ENCODE data around the gene AGPAT2.
A peak's percentile ranks its signal among the peaks of the same experiment; 100 is the strongest.

The AGPAT2 gene

DNA sequence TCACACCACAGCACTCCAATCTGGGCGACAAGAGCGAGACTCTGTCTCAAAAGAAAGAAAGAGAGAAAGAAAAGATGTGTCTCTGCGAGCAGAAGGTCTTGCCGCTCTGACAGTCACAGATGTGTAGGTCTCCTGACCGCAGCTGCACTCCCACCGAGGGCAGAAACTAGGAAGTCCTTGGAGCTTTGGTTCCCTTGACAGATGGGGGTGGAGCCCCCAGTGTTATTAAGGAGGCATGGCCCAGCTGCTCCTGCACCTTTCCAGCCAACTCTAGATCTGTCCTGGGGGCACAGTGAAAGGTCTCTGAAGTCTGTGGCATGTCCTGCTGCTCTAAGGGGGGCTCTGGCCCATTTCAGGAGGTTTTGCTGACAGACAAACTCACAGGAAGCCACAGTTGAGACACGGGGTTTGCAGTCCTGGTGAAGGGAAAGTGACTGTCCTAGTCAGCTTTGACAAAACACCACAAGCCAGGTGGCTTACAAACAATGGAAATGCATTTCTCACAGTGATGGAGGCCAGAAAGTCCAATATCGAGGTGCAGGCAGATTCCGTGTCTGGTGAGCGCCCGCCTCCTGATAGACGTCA is 16.1 kb upstream of the AGPAT2 start:
- DNase-seq (ENCODE audit: low read depth in 1 of 2, low spot score in 1 of 2): no peak

DNA sequence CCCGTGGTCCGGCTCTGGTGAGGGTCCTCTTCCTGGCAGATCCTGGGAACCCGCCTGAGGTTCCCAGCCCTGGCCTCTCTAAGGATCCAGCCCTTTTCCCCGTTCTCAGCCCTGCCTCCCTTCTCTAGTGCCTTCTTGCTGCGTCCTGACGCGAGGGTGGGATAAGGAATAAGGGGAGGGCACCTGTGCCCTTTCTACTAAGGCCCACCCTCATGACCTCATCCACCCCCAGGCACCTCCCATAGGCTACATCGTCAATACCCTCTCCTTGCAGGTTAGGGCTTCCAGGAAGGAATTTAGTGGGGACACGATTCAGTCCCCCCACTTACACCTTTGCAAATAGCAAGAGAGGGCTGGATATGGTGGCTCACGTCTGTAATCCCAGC is 14.4 kb upstream of the AGPAT2 start:
- DNase-seq (ENCODE audit: low read depth in 1 of 2, low spot score in 1 of 2): no peak

DNA sequence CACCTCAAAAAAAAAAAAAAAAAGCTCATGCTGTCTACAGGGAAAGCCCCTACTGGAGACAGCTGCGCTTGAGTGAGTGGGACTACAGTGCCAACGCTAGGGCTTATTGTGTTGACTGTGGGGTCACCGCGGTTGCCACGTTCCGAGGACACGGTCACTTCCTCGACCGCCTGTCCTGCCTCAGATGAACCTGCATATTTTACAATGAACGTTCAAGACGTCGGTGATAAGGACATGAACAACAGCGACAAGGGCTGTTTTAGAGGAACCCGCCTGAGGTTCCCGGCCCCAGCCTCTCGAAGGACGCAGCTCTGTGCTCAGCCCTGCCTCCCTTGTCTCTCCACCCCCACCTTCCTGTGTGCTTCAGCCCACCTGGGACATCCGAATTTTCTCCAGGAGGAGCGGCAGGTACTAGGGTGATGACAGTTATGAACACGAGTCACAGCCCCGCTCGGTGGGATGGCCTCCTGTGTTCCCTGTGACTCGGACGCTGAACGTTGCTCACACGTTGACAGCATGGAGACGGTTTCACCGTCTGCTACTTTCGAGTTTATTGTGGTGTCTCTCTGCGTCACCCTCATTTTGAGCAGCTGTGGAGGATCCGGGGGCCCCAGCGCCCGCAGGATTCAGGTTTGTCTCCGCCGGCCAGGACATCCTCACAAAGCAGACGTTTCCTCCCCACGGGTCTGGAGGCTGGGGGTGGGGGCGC is 13.9 kb upstream of the AGPAT2 start:
- peak in 1 of 2 donors; percentile 35 for DNase-seq (ENCODE audit: low read depth in 1 of 2, low spot score in 1 of 2)

DNA sequence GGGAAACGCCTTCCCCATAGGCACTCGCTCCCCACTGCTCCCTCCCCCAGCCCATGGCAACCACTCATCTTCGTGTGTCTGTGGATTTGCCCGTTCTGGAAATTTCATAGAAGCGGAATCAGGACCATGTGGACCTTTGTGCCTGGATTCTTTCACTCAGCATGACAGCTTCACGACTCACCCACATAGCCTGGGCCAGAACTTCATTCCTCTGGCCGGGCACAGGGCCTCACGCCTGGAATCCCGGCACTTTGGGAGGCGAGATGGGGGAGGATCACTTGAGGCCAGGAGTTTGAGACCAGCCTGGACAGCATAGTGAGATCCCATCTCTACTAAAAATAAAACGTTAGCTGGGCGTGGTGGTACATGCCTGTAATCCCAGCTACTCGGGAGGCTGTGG is 13.0 kb upstream of the AGPAT2 start:
- no peak for DNase-seq (ENCODE audit: low read depth in 1 of 2, low spot score in 1 of 2)

DNA sequence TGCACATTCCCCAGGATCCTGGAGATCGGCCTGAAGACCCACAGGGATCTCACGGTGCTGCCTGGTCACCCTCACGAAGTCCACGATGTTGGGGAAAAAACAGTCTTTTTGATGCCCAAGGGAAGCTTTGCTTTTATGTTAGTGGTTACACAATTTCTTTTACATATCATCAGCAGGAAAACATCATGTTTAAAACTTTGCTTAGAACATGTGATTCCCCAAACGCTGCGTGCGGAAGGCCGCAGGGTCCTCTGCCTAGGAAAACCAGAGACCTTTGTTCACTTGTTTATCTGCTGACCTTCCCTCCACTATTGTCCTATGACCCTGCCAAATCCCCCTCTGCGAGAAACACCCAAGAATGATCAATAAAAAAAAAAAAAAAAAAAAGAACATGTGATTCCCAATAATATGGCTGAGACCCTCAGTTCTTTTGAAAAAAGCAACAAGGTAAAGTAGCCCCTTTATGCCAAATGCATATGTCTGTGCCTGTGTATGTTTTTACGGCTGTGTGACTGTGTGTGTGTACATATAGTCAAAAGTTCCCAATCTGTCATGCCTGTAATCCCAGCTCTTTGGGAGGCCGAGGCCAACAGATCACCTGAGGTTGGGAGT is 11.5 kb upstream of the AGPAT2 start:
- DNase-seq (ENCODE audit: low read depth in 1 of 2, low spot score in 1 of 2): no peak

DNA sequence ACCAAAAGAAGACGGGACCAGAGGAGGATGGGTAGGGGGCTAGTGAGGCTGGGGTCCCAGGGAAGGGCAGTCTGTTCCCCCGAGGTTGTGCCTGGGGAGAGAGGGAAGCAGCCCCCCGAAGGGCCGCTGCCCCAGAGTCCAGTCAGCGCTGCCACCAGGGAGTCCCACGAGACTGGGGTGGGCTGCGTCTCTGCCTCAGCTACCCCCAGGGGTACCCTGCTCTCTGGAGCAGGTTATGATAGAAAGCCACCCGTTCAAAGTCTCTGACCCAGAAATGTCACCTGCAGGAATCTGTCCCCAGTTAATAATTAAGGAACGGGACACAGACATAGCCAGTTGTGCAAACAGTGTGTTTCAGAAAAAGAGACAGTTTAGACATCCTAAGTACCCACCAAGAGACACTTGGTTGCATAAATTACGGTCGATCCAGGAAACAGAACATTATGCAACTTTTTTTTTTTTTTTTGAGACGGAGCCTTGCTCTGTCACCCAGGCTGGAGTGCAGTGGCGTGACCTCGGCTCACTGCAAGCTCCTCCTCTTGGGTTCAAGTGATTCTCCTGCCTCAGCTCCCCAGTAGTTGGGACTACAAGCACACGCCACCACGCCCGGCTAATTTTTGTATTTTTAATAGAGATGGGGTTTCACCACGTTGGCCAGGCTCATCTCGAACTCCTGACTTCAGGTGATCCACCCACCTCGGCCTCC is 10.7 kb upstream of the AGPAT2 start:
- DNase-seq (ENCODE audit: low read depth in 1 of 2, low spot score in 1 of 2): no peak

DNA sequence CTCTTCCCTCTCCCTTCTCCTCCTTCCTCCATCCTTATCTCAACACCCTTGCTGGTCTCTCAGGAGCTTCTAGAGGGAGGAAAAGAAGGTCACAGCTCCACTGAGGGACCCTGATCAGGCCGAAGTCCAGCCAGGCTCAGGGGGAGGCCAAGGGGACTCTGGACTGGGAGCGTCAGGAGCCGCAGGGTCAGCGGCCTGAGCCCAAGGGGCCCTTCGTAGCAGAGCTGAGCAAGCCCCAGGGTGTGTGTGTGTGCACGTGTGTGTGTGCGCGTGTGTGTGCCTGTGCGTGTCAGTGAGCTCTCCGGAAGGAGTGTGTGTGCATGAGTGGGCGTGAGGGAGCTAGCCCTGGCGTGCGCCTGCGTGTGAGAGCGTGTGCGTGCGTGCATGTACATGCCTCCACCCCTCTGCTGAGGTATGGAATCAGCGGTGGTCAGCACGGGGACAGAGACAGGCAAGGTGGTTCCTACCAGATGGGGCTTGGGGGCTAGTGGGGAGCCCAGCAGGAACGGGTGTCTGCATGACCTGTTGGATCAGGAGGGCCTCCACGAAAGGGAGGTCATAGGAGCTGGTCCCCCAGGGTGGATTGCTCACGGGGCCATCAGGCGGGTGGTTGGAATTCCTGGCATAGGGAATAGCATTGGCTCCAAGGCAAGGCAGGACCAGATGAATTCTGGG is 10.0 kb upstream of the AGPAT2 start:
- no peak for DNase-seq (ENCODE audit: low read depth in 1 of 2, low spot score in 1 of 2)

DNA sequence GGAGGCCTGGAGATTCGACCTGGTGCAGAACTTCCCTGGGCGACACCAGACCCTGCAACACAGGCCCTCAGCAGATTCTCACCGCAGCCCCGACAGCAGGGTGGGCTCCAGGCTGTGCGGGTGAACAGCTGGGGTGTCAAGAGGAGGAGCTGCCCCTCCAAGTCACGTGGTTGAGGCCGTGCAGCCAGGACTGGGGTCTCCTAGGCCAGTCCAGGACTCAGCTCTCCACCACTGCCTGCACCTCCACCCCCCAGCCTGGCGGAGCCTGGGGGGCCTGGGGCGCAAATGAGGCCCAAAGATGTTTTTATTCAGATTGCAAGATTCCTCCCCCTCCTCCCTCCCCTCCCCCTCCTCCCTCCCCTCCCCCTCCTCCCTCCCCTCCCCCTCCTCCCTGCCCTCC is 9.2 kb upstream of the AGPAT2 start:
- no peak for DNase-seq (ENCODE audit: low read depth in 1 of 2, low spot score in 1 of 2)

DNA sequence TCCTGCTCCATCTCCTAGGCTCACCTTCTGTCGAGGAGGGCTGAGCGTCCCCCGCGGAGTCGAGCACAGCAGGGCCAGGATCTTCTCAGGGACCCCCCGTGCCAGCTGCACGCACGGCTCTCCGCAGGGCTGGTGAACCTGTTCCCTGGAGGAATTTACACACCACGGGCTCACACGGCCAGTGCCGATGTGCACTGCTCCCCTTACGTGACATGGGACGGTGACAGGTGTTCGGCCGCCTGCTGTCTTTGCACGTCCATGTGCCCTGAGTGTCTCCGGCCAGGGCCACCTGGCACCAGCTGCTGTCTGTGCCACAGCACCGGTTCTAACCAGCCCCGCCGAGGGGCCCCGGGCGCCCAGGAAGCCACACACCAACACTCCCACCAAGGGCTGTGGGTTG is 8.7 kb upstream of the AGPAT2 start:
- no peak for DNase-seq (ENCODE audit: low read depth in 1 of 2, low spot score in 1 of 2)

DNA sequence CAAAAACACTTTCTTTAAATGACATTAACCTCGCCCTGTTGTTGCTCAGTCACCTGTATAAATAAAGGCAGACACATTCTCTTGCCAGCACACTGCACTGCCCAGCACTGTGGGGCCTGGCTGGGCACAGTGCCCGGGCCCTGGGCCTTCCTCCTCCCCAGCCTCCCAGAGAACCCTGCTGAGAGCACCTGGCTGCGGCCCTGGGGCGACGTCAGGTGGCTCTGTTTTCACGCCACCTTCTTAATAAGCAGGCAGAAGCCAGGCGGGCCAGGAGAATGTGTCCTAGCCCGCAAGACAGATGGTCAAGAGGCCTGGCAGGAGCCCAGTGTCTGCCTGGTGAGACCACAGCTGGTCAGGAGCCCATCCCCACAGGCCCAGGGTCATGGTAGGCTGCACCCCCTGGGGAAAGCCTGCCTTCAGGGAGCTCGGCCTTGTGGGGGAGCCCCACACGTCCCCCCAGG is 8.2 kb upstream of the AGPAT2 start:
- no peak for DNase-seq (ENCODE audit: low read depth in 1 of 2, low spot score in 1 of 2)

DNA sequence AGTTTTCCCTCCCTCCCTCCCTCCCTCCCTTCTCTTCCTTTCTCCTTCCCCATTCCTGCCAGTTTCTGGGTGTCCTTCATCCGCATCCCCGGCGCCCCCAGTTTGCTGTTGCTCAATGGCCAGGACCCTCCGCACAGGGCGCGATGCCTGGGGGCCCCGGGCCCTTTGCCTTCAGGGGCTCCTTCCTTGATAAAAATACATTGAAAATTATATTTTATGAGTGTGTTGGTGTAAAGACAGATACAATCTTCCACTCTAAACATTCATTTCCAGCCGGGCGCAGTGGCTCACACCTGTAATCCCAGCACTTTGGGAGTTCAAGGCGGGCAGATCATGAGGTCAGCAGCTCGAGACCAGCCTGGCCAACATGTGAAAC is 7.6 kb upstream of the AGPAT2 start:
- no peak for DNase-seq (ENCODE audit: low read depth in 1 of 2, low spot score in 1 of 2)

DNA sequence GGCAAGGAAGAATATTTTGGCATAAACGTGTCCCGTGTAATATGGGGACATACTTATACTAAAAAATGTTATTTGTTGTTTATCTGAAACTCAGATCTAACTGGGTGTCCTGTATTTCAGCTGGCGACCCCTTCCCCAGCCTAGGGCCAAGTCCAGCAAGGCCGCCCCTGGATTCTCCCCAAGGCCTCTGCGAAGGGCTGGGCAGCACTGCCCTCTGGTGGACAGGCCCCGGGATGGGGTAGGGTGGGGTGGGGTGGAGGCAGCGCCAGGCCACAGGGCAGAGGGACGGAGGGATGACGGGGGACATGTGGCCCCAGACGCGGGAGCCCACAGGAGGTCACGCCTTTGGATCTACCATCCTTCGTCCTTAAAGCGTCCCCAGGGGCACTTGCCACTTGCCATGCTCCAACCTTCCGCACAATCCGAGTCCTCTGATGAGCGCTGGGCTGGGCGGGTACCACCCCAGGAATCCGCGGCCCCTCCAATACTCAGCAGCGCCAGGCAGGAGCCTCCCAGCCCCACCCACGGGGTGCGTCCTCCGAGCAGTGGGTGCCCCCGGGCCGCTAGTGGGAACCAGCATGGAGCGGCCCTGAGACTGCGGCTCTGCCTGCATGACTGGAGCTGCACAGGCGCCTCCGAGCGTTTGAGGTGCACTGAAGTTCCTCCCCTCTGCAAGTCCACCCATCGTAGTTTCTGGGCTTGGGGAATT is 7.1 kb upstream of the AGPAT2 start:
- DNase-seq (ENCODE audit: low read depth in 1 of 2, low spot score in 1 of 2): no peak

DNA sequence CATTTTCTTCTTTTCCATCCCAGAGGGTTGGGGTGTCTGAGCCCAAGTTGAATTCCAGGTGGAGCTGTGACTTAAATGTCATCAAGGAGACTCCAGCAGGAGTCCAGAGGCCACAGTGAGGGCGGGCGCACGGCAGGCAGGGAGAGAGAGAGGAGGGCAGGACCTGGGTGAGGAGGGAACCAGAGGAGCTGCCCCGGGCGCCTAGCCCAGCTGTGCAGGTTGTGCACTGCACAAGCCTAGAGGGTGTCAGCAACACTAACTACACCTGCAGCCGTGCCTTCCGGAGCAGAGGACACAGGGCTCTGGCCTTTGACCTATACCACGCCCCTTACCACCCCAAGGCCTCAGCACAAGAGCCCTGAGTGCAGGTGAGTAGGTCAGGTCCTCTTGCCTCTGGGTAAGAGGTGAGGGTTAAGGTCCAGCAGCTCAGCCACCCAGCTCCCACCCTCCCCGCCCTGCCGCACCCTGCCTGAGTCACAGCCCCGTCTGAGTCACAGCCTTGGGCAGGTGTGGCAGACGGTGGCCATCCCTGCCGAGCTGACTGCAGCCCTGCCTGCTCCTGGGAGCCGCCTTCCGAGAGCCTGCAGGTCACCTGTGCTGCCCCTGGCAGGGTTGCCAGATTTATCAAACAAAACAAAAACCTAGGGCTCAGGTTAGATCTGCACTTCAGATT is 6.4 kb upstream of the AGPAT2 start:
- no peak for DNase-seq (ENCODE audit: low read depth in 1 of 2, low spot score in 1 of 2)

DNA sequence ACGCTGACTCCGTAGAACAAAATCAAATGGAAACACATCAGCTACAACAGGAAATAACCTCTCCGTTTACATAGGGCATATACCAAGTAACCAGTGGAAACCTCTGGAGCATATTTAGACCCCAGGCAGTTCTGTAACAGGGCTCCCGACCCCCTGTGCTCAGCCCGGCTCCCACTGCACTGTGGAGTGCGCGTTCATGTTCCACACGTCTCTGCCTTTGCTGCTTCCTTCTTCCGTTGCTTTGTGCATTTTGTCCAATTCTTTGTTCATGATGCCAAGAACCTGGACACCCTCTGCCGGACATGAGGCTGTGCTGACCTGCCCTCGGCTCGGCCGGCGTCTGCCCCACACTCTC is 5.9 kb upstream of the AGPAT2 start:
- no peak for DNase-seq (ENCODE audit: low read depth in 1 of 2, low spot score in 1 of 2)

DNA sequence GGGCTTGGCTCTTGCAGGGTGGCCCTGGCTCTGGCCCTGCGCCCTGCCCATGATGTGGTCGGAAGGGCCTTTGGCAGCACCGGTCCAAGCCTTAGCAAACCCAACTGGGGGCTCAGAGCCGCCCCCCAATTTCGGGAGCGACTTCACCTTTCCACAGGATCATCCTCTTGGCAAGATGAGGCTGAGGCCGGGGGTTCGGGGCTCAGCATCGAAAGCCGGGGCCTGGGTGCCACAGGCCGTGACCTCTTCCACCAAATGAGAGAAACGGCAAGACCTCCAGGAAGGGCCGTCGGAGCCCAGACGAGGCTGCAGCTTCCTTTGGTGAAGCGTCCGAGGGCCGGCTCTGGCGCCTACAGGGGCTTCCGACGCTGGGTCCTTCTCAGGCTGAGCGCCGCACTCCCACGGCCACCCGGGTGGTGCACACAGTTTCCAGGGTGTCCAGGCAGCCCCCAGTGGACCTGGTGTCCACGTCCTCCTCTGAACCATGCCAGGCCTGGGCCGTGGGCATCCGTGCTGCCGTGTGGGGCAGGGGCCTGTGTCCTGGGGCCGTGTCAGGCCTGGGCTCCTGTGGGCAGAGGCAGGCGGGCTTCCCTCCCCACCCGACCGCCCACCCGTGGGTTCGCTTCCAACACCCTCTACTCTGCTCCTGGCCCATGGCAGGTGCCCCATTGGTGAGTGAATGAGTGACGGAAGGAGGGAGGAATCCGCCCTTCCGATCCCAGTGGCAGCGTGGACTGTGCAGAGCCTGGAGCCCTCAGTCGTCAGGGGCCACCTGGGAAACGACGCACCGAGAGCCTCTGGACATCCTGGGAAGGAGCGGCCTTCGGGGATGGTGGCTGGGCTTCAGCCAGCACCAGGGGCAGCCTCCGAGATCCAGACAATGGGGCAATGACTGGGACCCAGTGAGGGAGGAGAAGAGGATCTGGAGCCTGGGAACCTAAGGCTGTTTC is 5.2 kb upstream of the AGPAT2 start:
- DNase-seq (ENCODE audit: low read depth in 1 of 2, low spot score in 1 of 2): no peak

DNA sequence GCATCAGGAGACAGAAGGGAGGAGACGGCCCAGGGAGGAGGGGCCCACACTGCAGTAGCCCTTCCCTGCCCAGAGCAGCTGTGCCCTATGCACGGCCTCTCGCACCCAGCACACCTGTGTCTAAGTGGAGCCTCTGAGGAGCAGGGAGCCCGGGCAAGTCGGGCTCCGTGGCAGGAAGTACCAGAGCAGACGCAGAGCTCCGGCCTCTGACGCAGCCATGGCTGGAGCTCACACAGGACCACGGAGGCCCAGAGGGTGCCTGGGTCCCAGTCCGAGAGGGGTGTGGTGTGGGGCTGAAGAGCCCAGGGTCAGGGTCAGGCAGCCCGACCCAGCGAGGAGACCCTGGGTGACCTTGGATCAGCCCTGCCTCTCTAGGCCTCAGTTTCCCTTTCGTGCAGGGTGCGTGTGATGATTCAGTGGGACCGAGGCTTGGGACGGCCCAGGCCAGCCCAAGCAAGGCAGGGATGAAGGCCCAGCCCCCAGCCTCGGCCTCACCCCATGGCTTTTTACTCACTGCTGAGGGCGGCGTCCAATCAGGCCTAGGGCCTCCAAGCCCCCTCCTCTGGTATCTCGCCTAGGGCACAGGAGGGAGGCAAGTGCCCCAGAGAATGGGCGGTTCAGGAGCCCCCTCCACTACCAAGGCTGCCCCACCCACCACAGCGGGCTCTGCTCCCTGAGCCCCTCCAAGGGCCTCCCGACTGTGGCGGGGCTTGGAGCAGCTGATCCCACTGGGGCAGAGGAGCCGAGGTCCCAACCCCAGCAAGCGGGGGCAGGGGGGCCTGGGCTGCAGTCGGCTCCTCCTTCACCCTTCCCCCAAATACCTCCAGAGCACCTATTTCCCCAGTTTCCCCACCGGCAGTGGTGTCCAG is 4.3 kb upstream of the AGPAT2 start:
- no peak for DNase-seq (ENCODE audit: low read depth in 1 of 2, low spot score in 1 of 2)

DNA sequence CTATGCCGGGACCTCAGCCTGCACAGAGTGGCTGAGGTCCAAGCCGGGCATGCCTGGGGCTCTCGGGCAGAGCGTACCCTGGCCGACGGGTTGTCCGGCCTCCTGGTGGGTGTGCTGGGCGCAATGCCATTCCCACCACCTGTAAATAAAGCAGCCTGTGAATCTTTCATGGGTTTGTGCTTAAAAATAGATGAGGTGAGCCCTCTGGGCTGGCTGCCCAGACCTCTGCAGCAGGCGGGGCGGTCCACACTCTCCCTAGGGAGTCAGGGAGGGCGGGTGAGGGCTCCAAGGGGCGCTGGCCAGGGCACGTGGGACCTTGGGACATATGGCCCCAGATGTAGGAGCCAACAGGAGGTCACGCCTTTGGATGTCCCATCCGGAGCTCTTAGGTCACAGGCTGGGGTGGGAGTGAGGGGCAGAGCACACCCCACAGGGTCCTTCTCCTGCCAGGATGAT is 3.6 kb upstream of the AGPAT2 start:
- DNase-seq (ENCODE audit: low read depth in 1 of 2, low spot score in 1 of 2): no peak

DNA sequence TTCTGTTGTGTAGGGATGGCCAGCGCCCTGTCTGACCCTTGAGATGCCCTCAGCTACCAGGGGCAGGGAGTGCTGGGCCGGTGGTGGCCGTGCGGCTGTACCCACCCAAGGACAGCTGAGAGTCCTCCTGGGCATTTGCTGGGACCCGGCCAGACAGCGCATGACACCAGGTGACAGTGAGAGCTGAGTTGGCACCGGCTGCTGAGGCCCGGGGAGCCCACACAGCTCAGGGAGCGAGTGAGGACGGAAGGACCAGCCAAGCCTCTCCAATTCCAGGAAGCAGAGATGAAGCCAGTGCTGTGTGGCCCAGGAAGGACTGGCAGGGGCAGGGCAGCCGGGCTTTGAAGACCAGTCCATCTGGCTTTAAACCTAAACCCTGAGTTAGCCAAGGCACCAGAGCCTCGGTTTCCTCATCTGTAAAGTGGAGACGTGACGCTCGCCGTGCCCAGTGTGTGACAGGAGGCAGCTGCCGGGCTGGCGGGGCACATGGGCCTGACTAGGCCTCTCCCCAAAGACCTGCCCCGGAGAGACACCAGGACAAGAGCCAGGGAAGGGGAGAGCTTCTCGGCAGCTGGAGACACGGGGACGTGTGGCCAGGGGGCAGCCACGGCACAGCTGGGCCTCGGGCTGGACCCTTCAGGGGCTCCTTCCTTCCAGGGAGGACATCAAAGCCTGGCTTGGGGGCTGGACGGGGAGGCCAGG is 3.0 kb upstream of the AGPAT2 start:
- no peak for DNase-seq (ENCODE audit: low read depth in 1 of 2, low spot score in 1 of 2)
